GM12878 (cell line): ENCODE results near the gene VTI1A. TPM values are rescaled to one million over a fixed set of nuclear protein-coding genes. Genes with fewer than 3 reads are reported as not detected.

ENCODE experiments used
- ATAC-seq: fragments of 200-7000 bp; cut with Tn5 transposase; 3 replicates; pipeline ENCODE4 v1.9.1; 2020; ENCODE audit warnings: mild to moderate bottlenecking, moderate library complexity
- BruUV-seq: library from RNA; stranded (reverse); fragments of 400-500 nt; replicated peaks from 2 replicates; lab custom pipeline; 2021; lab: Mats Ljungman, UMichigan
- CTCF ChIA-PET: fragments of 300-600 bp; sonication (Branson Sonifier 250); formaldehyde crosslinking; extraction: SDS; loops from one replicate; lab custom pipeline; 2021; ENCODE audit warnings: inconsistent platforms; lab: Yijun Ruan, JAX
- POLR2A ChIA-PET: fragments of 350-600 bp; formaldehyde crosslinking; extraction: SDS; loops from one replicate; lab custom pipeline; 2021; ENCODE audit warnings: inconsistent platforms; lab: Charles Lee
- RAD21 ChIA-PET: fragments of 300-600 bp; sonication (Branson Sonifier 250); formaldehyde crosslinking; loops from one replicate; lab custom pipeline; 2023; ENCODE audit warnings: antibody characterized with exemption; ENCODE audit not compliant: unreplicated experiment; lab: Charles Lee
- SMC1A ChIA-PET: fragments of 300-600 bp; sonication (Branson Sonifier 250); formaldehyde crosslinking; loops from one replicate; lab custom pipeline; 2023; ENCODE audit not compliant: unreplicated experiment, uncharacterized antibody; lab: Charles Lee
- DNase-seq: peaks from one replicate; pipeline ENCODE4 v3.0.0-alpha.2; 2011; ENCODE audit warnings: low read depth, low spot score
- FAIRE-seq: peaks from 3 replicates; lab custom pipeline; 2011; peaks lifted over from hg19 to GRCh38; lab: Jason Lieb, UNC
- H2AFZ ChIP-seq: 2 replicates; pipeline ENCODE4 v1.6.0; 2011; ENCODE audit warnings: low read depth, low read length, control low read depth; ENCODE audit not compliant: control insufficient read depth
- H3K27ac ChIP-seq: 2 replicates; pipeline ENCODE4 v1.5.1; 2011; ENCODE audit warnings: control low read depth; ENCODE audit not compliant: control insufficient read depth, insufficient read depth
- H3K27me3 ChIP-seq, 2 experiments: replicated peaks in 1 of 2; 2 replicates each; pipeline versions ENCODE4 v1.6.0 to v1.6.1; 2011; ENCODE audit warnings: low read length in 1 of 2; ENCODE audit not compliant: control insufficient read depth in 2 of 2, insufficient read depth in 2 of 2
- H3K36me3 ChIP-seq, 2 experiments: 2 replicates each; pipeline ENCODE4 v1.5.1; 2011; ENCODE audit warnings: low read length in 1 of 2; ENCODE audit not compliant: control insufficient read depth in 2 of 2, insufficient read depth in 2 of 2
- H3K4me1 ChIP-seq: 2 replicates; pipeline ENCODE4 v1.6.1; 2011; ENCODE audit warnings: mild to moderate bottlenecking, low read length, moderate library complexity, mixed read lengths; ENCODE audit not compliant: control insufficient read depth, insufficient read depth
- H3K4me2 ChIP-seq: 2 replicates; pipeline ENCODE4 v1.6.0; 2011; ENCODE audit warnings: control low read depth; ENCODE audit not compliant: control insufficient read depth, insufficient read depth
- H3K4me3 ChIP-seq: fragments of 200-600 bp; sonication (generic); 2 replicates; pipeline ENCODE4 v1.5.1; 2016
- H3K79me2 ChIP-seq: 2 replicates; pipeline ENCODE4 v1.6.0; 2011; ENCODE audit warnings: low read length; ENCODE audit not compliant: control insufficient read depth, insufficient read depth
- H3K9ac ChIP-seq: 2 replicates; pipeline ENCODE4 v1.8.0; 2011; ENCODE audit warnings: low read length, control low read depth, mixed read lengths; ENCODE audit not compliant: control insufficient read depth, insufficient read depth
- H3K9me3 ChIP-seq: replicated peaks from 3 replicates; pipeline ENCODE4 v1.5.1; 2011; ENCODE audit warnings: mild to moderate bottlenecking, low read length; ENCODE audit not compliant: control insufficient read depth, insufficient read depth
- H4K20me1 ChIP-seq: 2 replicates; pipeline ENCODE4 v1.6.0; 2011; ENCODE audit not compliant: control insufficient read depth, insufficient read depth
- ASH2L ChIP-seq: fragments of 300-600, 200-600 bp; sonication (generic); IDR thresholded peaks from 2 replicates; pipeline ENCODE4 v1.6.1; 2017; ENCODE audit warnings: low read depth, mild to moderate bottlenecking, borderline replicate concordance
- BACH1 ChIP-seq: fragments of 450-650 bp; IDR thresholded peaks from 2 replicates; pipeline ENCODE4 v1.6.1; 2017; ENCODE audit warnings: mild to moderate bottlenecking, borderline replicate concordance
- BHLHE40 ChIP-seq, 2 experiments: fragments of 450-650 bp in 1 of 2; IDR thresholded peaks; 2 replicates each; pipeline ENCODE4 v1.6.1; 2011 to 2017; ENCODE audit warnings: low read depth in 2 of 2, borderline replicate concordance in 1 of 2, improper control_type of control experiment in 1 of 2, low read length in 1 of 2, mild to moderate bottlenecking in 1 of 2
- E2F4 ChIP-seq: IDR thresholded peaks from 2 replicates; pipeline ENCODE4 v1.6.1; 2012; ENCODE audit warnings: low read depth, low read length, improper control_type of control experiment
- EP300 ChIP-seq, 2 experiments: fragments of 150-350 bp in 1 of 2; IDR thresholded peaks; 2 replicates each; pipeline ENCODE4 v1.6.1; 2011 to 2012; ENCODE audit warnings: low read depth in 2 of 2, low read length in 2 of 2, borderline replicate concordance in 1 of 2, improper control_type of control experiment in 1 of 2, inconsistent platforms in 1 of 2; ENCODE audit not compliant: control insufficient read depth in 1 of 2
- HCFC1 ChIP-seq: fragments of 150-350 bp; IDR thresholded peaks from 2 replicates; pipeline ENCODE4 v1.6.1; 2014; ENCODE audit warnings: low read length
- IKZF1 ChIP-seq: fragments of 450-650 bp; conservative IDR thresholded peaks from 2 replicates; pipeline ENCODE4 v1.6.1; 2017; ENCODE audit warnings: antibody characterized with exemption, mild to moderate bottlenecking
- MXI1 ChIP-seq: fragments of 150-350 bp; IDR thresholded peaks from 2 replicates; pipeline ENCODE4 v1.6.1; 2011; ENCODE audit warnings: low read depth, mild to moderate bottlenecking, inconsistent platforms, low read length, improper control_type of control experiment
- NRF1 ChIP-seq: conservative IDR thresholded peaks from 2 replicates; pipeline ENCODE4 v1.6.1; 2011; ENCODE audit warnings: mild to moderate bottlenecking, low read depth, low read length, improper control_type of control experiment
- PKNOX1 ChIP-seq: fragments of 450-650 bp; IDR thresholded peaks from 2 replicates; pipeline ENCODE4 v1.6.1; 2016; ENCODE audit warnings: mild to moderate bottlenecking
- RELB ChIP-seq: fragments of 450-650 bp; IDR thresholded peaks from 2 replicates; pipeline ENCODE4 v1.6.1; 2017; ENCODE audit warnings: low read depth, mild to moderate bottlenecking, moderate library complexity
- SMARCA5 ChIP-seq: fragments of 450-650 bp; IDR thresholded peaks from 2 replicates; pipeline ENCODE4 v1.6.1; 2017; ENCODE audit warnings: mild to moderate bottlenecking
- ZNF274 ChIP-seq: IDR thresholded peaks from one replicate; pipeline ENCODE4 v1.8.0; 2011; ENCODE audit not compliant: insufficient read length, insufficient read depth
- WGBS: methylation state at CpG from one replicate; pipeline ENCODE4 v1.1.6; 2016; ENCODE audit warnings: low lambda C conversion rate; ENCODE audit not compliant: insufficient replicate concordance, insufficient coverage; ENCODE audit errors: missing lambda C conversion rate; 5-methylcytosine and 5-hydroxymethylcytosine counted together
- in situ Hi-C: fragments of 300-500 bp; cut with MboI; formaldehyde crosslinking; loops from 9 replicates; pipeline ENCODE4 v1.14.3; 2018; ENCODE audit warnings: mixed read lengths
- intact Hi-C: fragments of 100-400 bp; cut with micrococcal nuclease; formaldehyde crosslinking; loops from one replicate; pipeline ENCODE4 v1.14.2; 2022; ENCODE audit not compliant: unreplicated experiment
- polyA plus RNA-seq, 11 experiments: library from polyadenylated mRNA; depleted of rRNA in 4 of 11; unstranded in 6 of 11; stranded (reverse) in 5 of 11; fragments of >200 nt; fragmentation: Nextera tagmentation in 4 of 11; fragmentation: Illumina TruSeq in 1 of 11; extraction: Ambion mirVana in 4 of 11; extraction: Trizol in 1 of 11; gene quantifications; 1 replicate in 1 of 11; 2 replicates in 10 of 11; pipeline versions ENCODE4 v1.2.1 to v1.2.3, GENCODE V29; 2011 to 2016; ENCODE audit warnings: inconsistent platforms in 2 of 11, missing spikeins in 2 of 11, low read depth in 1 of 11
- total RNA-seq, 4 experiments: library from RNA; depleted of rRNA in 3 of 4; stranded (reverse); fragments of >200 nt in 3 of 4; fragmentation: Illumina TruSeq in 1 of 4; extraction: Trizol in 1 of 4; gene quantifications; 2 replicates each; pipeline versions ENCODE4 v1.2.1 to v1.2.3, GENCODE V29; 2013 to 2021

The VTI1A gene
- total and polyA plus RNA-seq, 10 of the 15 experiments (the other 5 are each of a cell fraction or from before 2014, with no cell fraction given): 12.4 to 43.2 (median 27.5) TPM

GRCh38 chr10:112807013-112807412, 360.0 kb downstream of the VTI1A start:
- Histone ChIP-seq H3K4me2 (no peak overlapping the region), H2AFZ (no peak overlapping the region), H4K20me1 (no peaks in the 10 kb centered on the region), H3K27me3 (no peaks in the 10 kb centered on the region), H3K27ac (no peak overlapping the region), H3K79me2 (no peaks in the 10 kb centered on the region), H3K9ac (no peak overlapping the region), H3K36me3 (no peaks in the 10 kb centered on the region), H3K4me1 (no peaks in the 10 kb centered on the region), H3K4me3 (no peak overlapping the region), H3K9me3 (no peaks in the 10 kb centered on the region)
- no TSS peak for BruUV-seq
- in situ Hi-C loops (no loop called here), intact Hi-C loops (no loop called here)
- ATAC-seq (no peak), DNase-seq (no peak), FAIRE-seq (no peak)
- ChIA-PET RAD21 (no interaction called here), CTCF (no interaction called here), POLR2A (no interaction called here), SMC1A (no interaction called here)
- 93% methylated on average over 8 of the region's 8 CpGs for WGBS
- TF ChIP-seq SMARCA5 (no peak), MXI1 (no peak), BHLHE40 (IDR thresholded peaks at IDR 0.05; ENCODE audit: borderline replicate concordance in 1 of 2, low read depth in 2 of 2, low read length in 1 of 2) (no peak), BACH1 (no peak)

- ChIA-PET SMC1A (no interaction called here), RAD21 (no interaction called here), POLR2A (no interaction called here), CTCF (no interaction called here)
- H3K4me3 ChIP-seq: no peak overlapping the region
- H3K36me3 ChIP-seq: no peaks in the 10 kb centered on the region
- no peak overlapping the region for H3K9ac ChIP-seq
- no peaks in the 10 kb centered on the region for H3K27me3 ChIP-seq
- H4K20me1 ChIP-seq: no peaks in the 10 kb centered on the region
- no TSS peak for BruUV-seq
- H3K79me2 ChIP-seq: no peaks in the 10 kb centered on the region
- ATAC-seq (no peak), DNase-seq (no peak), FAIRE-seq (no peak)
- WGBS: 91% methylated on average over 4 of the region's 4 CpGs
- intact Hi-C loops: no loop called here
- H3K27ac ChIP-seq: no peak overlapping the region
- in situ Hi-C loops: no loop called here
- H3K4me1 ChIP-seq: no peaks in the 10 kb centered on the region
- H3K9me3 ChIP-seq: no peaks in the 10 kb centered on the region
- H2AFZ ChIP-seq: no peak overlapping the region
- H3K4me2 ChIP-seq: no peak overlapping the region
- TF ChIP-seq HCFC1 (no peak), ZNF274 (no peak), EP300 (IDR thresholded peaks at IDR 0.05; ENCODE audit: borderline replicate concordance in 1 of 2, control insufficient read depth in 1 of 2, low read depth in 2 of 2, low read length in 2 of 2) (no peak), E2F4 (no peak), PKNOX1 (no peak), RELB (no peak), SMARCA5 (no peak), NRF1 (no peak), ASH2L (no peak), IKZF1 (no peak)
Measured at GRCh38 chr10:112809736-112810135, 362.7 kb downstream of the VTI1A start.
